A549 (cell line): ENCODE measurements around the gene GHRHR. TPM values are rescaled to one million over a fixed set of nuclear protein-coding genes. Genes with fewer than 3 reads are reported as not detected.
A peak's percentile ranks its signal among the peaks of the same experiment; 100 is the strongest.

Experiments
- ATAC-seq, 2 experiments: fragments of 200-7000 bp in 1 of 2; fragments of >200 bp in 1 of 2; cut with Nextera tagmentation in 1 of 2; cut with Tn5 transposase in 1 of 2; 3 replicates each; pipeline versions ENCODE4 v1.8.0 to v1.9.1; 2018 to 2020; ENCODE audit warnings: mild to moderate bottlenecking in 1 of 2, moderate library complexity in 1 of 2
- CTCF ChIA-PET: fragments of 300-600 bp; sonication (Branson Sonifier 250); formaldehyde crosslinking; extraction: SDS; loops from one replicate; lab custom pipeline; 2021; ENCODE audit warnings: antibody characterized with exemption, inconsistent platforms; lab: Yijun Ruan, JAX
- POLR2A ChIA-PET: fragments of 350-600 bp; formaldehyde crosslinking; extraction: SDS; loops from one replicate; lab custom pipeline; 2021; ENCODE audit warnings: antibody characterized with exemption, inconsistent platforms; lab: Yijun Ruan, JAX
- DNase-seq, 2 experiments: peaks; one replicate each; pipeline versions ENCODE4 v3.0.0 to v3.0.0-alpha.2; 2011 to 2016; ENCODE audit warnings: low read depth in 1 of 2, low spot score in 1 of 2
- FAIRE-seq: peaks from 2 replicates; lab custom pipeline; 2011; peaks lifted over from hg19 to GRCh38; lab: Jason Lieb, UNC
- H3K27ac ChIP-seq, 2 experiments: fragments of >200 bp; sonication (Bioruptor Twin); formaldehyde crosslinking; 3 replicates each; pipeline ENCODE4 v1.5.1; 2016 to 2017
- H3K4me1 ChIP-seq: fragments of >200 bp; sonication (Bioruptor Twin); formaldehyde crosslinking; 3 replicates; pipeline ENCODE4 v1.6.1; 2016
- H3K4me2 ChIP-seq: fragments of >200 bp; sonication (Bioruptor Twin); formaldehyde crosslinking; 3 replicates; pipeline ENCODE4 v1.6.1; 2016
- H3K4me3 ChIP-seq: fragments of >200 bp; sonication (Bioruptor Twin); formaldehyde crosslinking; 3 replicates; pipeline ENCODE4 v1.5.1; 2016
- H3K9me3 ChIP-seq: fragments of >200 bp; sonication (Bioruptor Twin); formaldehyde crosslinking; 3 replicates; pipeline ENCODE4 v1.6.1; 2016
- CEBPB ChIP-seq, 2 experiments: fragments of >200 bp in 1 of 2; sonication (Bioruptor Twin) in 1 of 2; formaldehyde crosslinking in 1 of 2; IDR thresholded peaks; 2 replicates each; pipeline ENCODE4 v1.6.1; 2012 to 2016
- CHD4 ChIP-seq: fragments of 200-600 bp; sonication (generic); IDR thresholded peaks from 2 replicates; pipeline ENCODE4 v1.6.1; 2016; ENCODE audit warnings: antibody characterized with exemption, mild to moderate bottlenecking, borderline replicate concordance
- HOXB5 ChIP-seq: fragments of 250-450 bp; sonication (Bioruptor Pico); IDR thresholded peaks from 2 replicates; pipeline ENCODE4 v1.5.0; 2020; ENCODE audit warnings: mild to moderate bottlenecking, moderate library complexity
- JUNB ChIP-seq: fragments of >200 bp; sonication (Bioruptor Twin); formaldehyde crosslinking; IDR thresholded peaks from 2 replicates; pipeline ENCODE4 v1.6.1; 2016
- MAFK ChIP-seq: fragments of 450-650 bp; IDR thresholded peaks from 2 replicates; pipeline ENCODE4 v1.6.1; 2014; ENCODE audit not compliant: partially characterized antibody
- MYC ChIP-seq: IDR thresholded peaks from 2 replicates; pipeline ENCODE4 v1.6.1; 2012; ENCODE audit warnings: mild to moderate bottlenecking, inconsistent platforms, low read length, improper control_type of control experiment, borderline replicate concordance
- NR3C1 ChIP-seq: fragments of >200 bp; sonication (Bioruptor Twin); formaldehyde crosslinking; IDR thresholded peaks from 3 replicates; pipeline ENCODE4 v1.6.1; 2017
- POLR2AphosphoS2 ChIP-seq: conservative IDR thresholded peaks from 2 replicates; pipeline ENCODE4 v1.6.1; 2012; ENCODE audit warnings: low read length, improper control_type of control experiment, inconsistent platforms
- RAD21 ChIP-seq, 2 experiments: fragments of >200 bp in 1 of 2; sonication (Bioruptor Twin) in 1 of 2; formaldehyde crosslinking in 1 of 2; IDR thresholded peaks in 1 of 2; conservative IDR thresholded peaks in 1 of 2; 2 replicates in 1 of 2; 3 replicates in 1 of 2; pipeline ENCODE4 v1.6.1; 2012 to 2018; ENCODE audit warnings: inconsistent platforms in 1 of 2
- SMC3 ChIP-seq: fragments of >200 bp; sonication (Bioruptor Twin); formaldehyde crosslinking; IDR thresholded peaks from 3 replicates; pipeline ENCODE4 v1.6.1; 2018; ENCODE audit warnings: inconsistent platforms
- SREBF2 ChIP-seq: fragments of 450-650 bp; IDR thresholded peaks from 2 replicates; pipeline ENCODE4 v1.6.1; 2014; ENCODE audit warnings: mild to moderate bottlenecking, moderate library complexity
- ZC3H11A ChIP-seq: fragments of 450-650 bp; IDR thresholded peaks from 2 replicates; pipeline ENCODE4 v1.6.1; 2014; ENCODE audit warnings: antibody characterized with exemption, mild to moderate bottlenecking
- WGBS: methylation state at CpG from one replicate; pipeline ENCODE4 v1.1.6; 2017; ENCODE audit errors: missing lambda C conversion rate; 5-methylcytosine and 5-hydroxymethylcytosine counted together
- polyA plus RNA-seq, 4 experiments: library from polyadenylated mRNA; depleted of rRNA in 3 of 4; stranded (reverse); fragments of >200 nt; fragmentation: RNase III in 1 of 4; extraction: RNeasy Plus Mini Kit Qiagen cat#74134 plus additional on column Dnase treatment in 1 of 4; gene quantifications; 2 replicates in 3 of 4; 3 replicates in 1 of 4; pipeline ENCODE4 v1.2.3, GENCODE V29; 2011 to 2017
- TF ChIP-seq, protein P1 (sequence below): fragments of 250-450 bp; sonication (Bioruptor Pico); IDR thresholded peaks from 2 replicates; pipeline ENCODE4 v1.5.0; 2021; ENCODE audit warnings: mild to moderate bottlenecking, moderate library complexity, borderline replicate concordance
- TF ChIP-seq, protein P2 (sequence below): IDR thresholded peaks from 2 replicates; pipeline ENCODE4 v1.6.1; 2012
- TF ChIP-seq, protein P3 (sequence below): fragments of 250-450 bp; sonication (Bioruptor Pico); IDR thresholded peaks from 2 replicates; pipeline ENCODE4 v1.5.0; 2020; ENCODE audit warnings: low read depth, mild to moderate bottlenecking, moderate library complexity
- TF ChIP-seq, protein P4 (sequence below): fragments of >200 bp; sonication (Bioruptor Twin); formaldehyde crosslinking; IDR thresholded peaks from 3 replicates; pipeline ENCODE4 v1.5.1; 2016

Gene GHRHR
- polyA plus RNA-seq, 2 of the 4 experiments (the other 2 are of a cell fraction) = not detected

DNA sequence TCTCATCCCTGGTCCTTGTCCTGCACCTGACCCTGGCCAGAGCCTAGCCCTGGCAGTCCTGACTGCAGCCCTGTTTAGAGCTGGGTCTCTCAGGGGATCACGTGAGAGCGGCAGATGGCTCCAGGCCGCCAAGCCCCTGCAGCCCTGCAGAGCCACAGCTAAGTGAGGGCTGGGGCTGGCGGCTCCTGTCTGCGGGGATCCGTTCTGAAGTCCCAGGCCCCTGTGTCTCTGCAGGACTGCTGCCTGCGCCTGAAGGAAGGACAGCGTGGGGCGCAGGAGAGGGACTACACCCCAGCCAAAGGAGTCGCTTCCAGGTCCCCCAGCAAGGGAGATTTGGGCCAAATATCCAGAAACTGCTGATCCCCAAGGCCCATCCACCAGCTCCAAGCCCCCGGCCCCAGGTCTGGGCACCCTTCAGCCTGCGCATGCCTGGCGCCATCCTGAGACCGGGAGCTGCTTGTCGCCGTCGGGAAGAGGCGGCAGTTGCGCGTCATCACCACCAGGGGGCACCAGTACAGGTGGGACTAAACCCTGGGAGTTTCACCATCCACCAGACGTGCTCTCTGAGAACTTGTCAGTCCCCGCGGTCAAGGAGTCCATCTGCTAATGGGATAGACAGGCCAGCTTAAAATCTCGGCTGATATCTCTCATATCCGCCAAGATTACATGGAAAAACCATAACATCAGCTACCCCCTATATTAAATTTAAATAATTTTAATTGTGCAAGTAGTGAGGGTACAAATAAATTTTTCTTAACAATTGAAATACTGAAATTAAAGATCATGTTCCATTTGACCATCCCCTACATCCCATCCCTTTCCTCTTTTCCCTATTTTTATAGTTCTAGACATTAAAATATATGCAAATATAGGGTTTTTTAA, 25.1 kb upstream of the GHRHR start:
- ATAC-seq = peak; percentile 85 to 96
- FAIRE-seq = peak; percentile 46
- WGBS = 15% methylated on average over 19 of the region's 25 CpGs

DNA sequence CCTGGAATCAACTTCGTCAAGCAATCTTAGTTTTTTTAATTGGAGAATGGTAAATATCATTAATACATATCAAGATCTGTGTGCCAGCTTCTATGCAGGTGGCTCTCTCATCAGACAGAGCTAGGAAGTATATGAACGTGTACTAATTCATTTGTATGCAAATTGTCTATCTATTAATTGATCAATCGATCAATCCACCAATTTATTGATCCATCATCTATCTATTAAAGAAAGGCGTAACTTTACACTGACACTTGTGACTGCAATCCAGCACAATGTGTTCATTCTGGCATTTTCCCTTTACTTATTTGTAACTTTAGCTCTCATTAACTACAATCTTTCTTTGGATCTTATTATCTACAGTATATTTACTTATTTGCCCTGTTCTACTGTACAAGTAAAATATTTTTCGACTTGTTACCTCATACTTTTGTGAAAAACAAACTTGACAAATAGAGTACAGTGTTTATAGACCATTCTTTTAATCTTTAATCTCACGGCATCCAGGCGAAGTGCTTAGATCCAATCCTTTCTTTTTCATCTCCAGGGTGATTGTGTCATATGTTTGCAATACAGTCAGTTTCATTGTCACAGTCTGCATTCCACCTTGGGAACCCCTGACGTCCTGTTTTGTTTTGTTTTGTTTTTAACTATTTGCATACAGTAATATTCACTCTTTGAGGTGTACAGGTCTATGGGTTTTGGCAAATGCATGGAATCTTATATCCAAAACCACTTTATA, 22.0 kb upstream of the GHRHR start:
- POLR2A ChIA-PET = no interaction called here
- peak overlapping the region; percentile 12; the same call in 1 of the 3 replicates for H3K4me2 ChIP-seq
- 4% methylated on average over 8 of the region's 8 CpGs for WGBS
- H3K4me1 ChIP-seq = 0 out of 3 replicates have a peak, but pooled peaks cover 3% of the 10 kb centered on the region
- DNase-seq (peak in 1 of 2 experiments; percentile 47), ATAC-seq (no peak; a peak in 1 of 6 replicates)
- no peak overlapping the region for H3K27ac ChIP-seq
- TF ChIP-seq, protein P1, sequence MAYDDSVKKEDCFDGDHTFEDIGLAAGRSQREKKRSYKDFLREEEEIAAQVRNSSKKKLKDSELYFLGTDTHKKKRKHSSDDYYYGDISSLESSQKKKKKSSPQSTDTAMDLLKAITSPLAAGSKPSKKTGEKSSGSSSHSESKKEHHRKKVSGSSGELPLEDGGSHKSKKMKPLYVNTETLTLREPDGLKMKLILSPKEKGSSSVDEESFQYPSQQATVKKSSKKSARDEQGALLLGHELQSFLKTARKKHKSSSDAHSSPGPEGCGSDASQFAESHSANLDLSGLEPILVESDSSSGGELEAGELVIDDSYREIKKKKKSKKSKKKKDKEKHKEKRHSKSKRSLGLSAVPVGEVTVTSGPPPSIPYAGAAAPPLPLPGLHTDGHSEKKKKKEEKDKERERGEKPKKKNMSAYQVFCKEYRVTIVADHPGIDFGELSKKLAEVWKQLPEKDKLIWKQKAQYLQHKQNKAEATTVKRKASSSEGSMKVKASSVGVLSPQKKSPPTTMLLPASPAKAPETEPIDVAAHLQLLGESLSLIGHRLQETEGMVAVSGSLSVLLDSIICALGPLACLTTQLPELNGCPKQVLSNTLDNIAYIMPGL (CRISPR knock-in tag) = no peak
- no peak for TF ChIP-seq MAFK
- no peak for TF ChIP-seq JUNB
- TF ChIP-seq POLR2AphosphoS2 = no peak
- TF ChIP-seq HOXB5 (CRISPR knock-in tag) = no peak
- TF ChIP-seq, protein P2, sequence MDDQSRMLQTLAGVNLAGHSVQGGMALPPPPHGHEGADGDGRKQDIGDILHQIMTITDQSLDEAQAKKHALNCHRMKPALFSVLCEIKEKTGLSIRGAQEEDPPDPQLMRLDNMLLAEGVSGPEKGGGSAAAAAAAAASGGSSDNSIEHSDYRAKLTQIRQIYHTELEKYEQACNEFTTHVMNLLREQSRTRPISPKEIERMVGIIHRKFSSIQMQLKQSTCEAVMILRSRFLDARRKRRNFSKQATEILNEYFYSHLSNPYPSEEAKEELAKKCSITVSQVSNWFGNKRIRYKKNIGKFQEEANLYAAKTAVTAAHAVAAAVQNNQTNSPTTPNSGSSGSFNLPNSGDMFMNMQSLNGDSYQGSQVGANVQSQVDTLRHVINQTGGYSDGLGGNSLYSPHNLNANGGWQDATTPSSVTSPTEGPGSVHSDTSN = no peak
- TF ChIP-seq NR3C1 = no peak
- TF ChIP-seq, protein P3, sequence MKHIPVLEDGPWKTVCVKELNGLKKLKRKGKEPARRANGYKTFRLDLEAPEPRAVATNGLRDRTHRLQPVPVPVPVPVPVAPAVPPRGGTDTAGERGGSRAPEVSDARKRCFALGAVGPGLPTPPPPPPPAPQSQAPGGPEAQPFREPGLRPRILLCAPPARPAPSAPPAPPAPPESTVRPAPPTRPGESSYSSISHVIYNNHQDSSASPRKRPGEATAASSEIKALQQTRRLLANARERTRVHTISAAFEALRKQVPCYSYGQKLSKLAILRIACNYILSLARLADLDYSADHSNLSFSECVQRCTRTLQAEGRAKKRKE (CRISPR knock-in tag) = no peak
- no peak for TF ChIP-seq MYC
- no peak for TF ChIP-seq SMC3
- TF ChIP-seq SREBF2 = no peak
- TF ChIP-seq, all 56 proteins: peak for 0
- FAIRE-seq = no peak
- Histone ChIP-seq H3K4me3 (no peak overlapping the region), H3K9me3 (peaks cover 15% of the 10 kb centered on the region; the same call in 1 of the 3 replicates)
- CTCF ChIA-PET = interaction anchor here (0.7 to 1.6 kb wide), 3 partner anchors 10 to 25 kb away, joined by 3 read pairs; no protein-coding TSS in a partner anchor

More for the DNA sequence above, 25.1 kb upstream of the GHRHR start:
- 0 out of 3 replicates have a peak overlapping the region, but pooled peaks have one; percentile 8 for H3K4me3 ChIP-seq
- peak overlapping the region; percentile 71 for H3K4me2 ChIP-seq
- POLR2A ChIA-PET = no interaction called here
- TF ChIP-seq RAD21 (conservative IDR thresholded peaks at IDR 0.05 in 1 of 2, IDR thresholded peaks at IDR 0.05 in 1 of 2) (peak; percentile 50 to 52), CHD4 (no peak), ZC3H11A (no peak), CEBPB (IDR thresholded peaks at IDR 0.05) (peak in 1 of 2 experiments; percentile 50; a peak in 1 of 4 replicates), SMC3 (peak; percentile 73)
- TF ChIP-seq, protein P4, sequence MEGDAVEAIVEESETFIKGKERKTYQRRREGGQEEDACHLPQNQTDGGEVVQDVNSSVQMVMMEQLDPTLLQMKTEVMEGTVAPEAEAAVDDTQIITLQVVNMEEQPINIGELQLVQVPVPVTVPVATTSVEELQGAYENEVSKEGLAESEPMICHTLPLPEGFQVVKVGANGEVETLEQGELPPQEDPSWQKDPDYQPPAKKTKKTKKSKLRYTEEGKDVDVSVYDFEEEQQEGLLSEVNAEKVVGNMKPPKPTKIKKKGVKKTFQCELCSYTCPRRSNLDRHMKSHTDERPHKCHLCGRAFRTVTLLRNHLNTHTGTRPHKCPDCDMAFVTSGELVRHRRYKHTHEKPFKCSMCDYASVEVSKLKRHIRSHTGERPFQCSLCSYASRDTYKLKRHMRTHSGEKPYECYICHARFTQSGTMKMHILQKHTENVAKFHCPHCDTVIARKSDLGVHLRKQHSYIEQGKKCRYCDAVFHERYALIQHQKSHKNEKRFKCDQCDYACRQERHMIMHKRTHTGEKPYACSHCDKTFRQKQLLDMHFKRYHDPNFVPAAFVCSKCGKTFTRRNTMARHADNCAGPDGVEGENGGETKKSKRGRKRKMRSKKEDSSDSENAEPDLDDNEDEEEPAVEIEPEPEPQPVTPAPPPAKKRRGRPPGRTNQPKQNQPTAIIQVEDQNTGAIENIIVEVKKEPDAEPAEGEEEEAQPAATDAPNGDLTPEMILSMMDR = peak; percentile 84
- peaks cover 6% of the 10 kb centered on the region; the same call in 1 of the 3 replicates for H3K9me3 ChIP-seq
- 0 out of 3 replicates have a peak, but pooled peaks cover 3% of the 10 kb centered on the region for H3K4me1 ChIP-seq
- peak overlapping the region in 1 of 2 experiments; percentile 46; a peak in 1 of 6 replicates for H3K27ac ChIP-seq
- DNase-seq = peak; percentile 81 to 88
- CTCF ChIA-PET = interaction anchor here (0.6 to 2.5 kb wide), 60 partner anchors 10 to 543 kb away, joined by 3 to 37 read pairs (median 4); partner anchors contain the start of genes AQP1 and GHRHR
